HG02938 (cell line): Measurements from ENCODE around the gene SLAIN2.
"Not testable (repeated sequence)": the region's sequence is repeated elsewhere in the genome, so short reads cannot be mapped to it uniquely, and the experiment has no call there.

Experiments
- ATAC-seq: cut with Tn5 transposase; IDR thresholded peaks from one replicate; pipeline ENCODE4 v1.9.1; 2021; ENCODE audit warnings: mild to moderate bottlenecking, moderate library complexity; ENCODE audit not compliant: unreplicated experiment

The SLAIN2 gene

DNA sequence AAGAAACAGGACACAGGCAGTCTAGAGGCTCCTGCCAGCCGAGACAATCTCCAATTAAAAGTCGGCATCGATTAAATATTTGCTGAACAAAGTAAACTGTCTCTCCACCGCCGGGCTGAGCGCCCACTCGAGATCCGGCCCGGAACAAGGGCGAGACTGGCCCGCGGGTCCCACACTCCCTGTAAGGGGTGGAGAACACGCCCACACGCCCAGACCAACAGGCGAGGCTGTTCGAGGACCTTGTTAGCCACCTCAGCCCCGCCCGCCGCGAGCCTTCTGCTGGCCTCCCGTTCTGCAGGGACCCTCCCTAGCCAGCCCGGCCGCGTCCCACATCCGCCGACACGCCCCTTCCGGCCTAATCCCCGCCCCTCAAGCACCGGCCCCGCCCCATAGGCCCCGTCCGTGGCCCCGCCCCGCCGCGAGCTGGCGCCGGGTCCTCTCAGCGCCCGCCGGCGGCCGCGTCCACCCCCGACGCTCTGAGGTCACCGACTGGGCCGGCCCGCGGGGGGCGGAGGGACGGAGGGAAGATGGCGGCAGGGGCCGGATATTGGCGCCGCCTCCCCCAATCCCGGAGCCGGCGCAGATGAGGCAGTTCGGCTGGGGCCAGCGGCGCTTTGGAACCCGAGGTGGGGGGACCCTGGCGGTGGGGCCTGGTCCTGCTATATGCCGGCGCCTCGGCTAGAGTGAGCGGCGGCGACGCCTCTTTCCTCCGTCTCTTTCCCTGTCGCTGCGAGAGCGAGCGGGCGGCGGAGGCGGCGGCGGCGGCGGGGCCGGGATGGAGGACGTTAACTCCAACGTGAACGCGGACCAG, at the start of gene SLAIN2:
TSS of gene SLAIN2 (plus strand) at position 565 of the 811 bp plus-strand sequence. CDS start at position 776, 211 bp downstream.
- ATAC-seq: peak; percentile 81

DNA sequence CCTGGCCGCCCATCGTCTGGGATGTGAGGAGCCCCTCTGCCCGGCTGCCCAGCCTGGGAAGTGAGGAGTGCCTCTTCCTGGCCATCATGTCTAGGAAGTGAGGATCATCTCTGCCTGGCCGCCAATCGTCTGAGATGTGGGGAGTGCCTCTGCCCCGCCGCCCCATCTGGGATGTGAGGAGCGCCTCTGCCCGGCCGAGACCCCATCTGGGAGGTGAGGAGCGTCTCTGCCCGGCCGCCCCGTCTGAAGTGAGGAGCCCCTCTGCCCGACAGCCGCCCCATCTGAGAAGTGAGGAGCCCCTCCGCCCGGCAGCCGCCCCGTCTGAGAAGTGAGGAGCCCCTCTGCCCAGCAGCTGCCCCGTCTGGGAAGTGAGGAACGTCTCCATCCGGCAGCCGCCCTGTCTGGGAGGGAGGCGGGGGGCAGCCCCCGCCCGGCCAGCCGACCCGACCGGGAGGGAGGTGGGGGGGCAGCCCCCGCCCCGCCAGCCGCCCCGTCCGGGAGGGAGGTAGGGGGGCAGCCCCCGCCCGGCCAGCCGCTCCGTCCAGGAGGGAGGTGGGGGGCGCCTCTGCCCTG, 49.0 kb upstream of the SLAIN2 start:
- ATAC-seq: not testable (repeated sequence)

DNA sequence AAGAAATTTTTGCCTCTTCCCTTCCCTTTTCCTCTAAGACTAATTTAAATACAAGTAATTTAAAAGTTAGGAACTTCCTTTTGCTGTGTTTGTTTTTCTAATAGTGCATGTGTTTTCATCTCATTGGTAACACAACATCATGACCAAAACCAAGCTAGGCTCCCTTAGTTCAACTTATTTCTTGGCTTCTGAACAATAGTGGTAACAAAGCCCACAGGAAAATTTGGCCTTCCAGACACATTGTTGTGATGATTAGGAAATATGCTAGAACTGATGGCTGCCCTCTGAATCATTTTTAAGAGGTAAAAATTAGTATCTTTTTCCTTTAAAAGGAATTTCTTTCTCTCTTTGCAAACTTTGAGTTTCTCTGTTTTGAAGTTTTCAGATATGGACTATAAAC, 46.2 kb upstream of the SLAIN2 start:
- no peak for ATAC-seq

DNA sequence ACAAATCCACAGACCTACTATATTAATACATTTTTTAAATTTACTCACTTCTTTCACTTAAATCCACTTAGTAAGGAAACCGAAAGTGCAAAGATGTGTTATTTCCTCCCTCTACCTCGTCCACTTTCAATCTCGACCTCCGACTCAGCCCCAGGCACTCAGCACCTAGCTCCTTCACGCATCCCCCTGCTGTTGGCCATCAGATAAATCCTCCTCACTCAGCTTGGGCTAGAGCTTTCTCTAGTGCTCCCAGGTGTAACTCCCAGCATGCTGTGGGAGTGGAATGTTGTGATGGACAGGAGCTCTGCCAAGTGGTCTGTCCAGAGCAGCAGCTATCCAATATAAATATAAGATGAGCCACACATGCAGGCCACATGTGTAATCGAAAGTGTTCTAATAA, 45.0 kb upstream of the SLAIN2 start:
- ATAC-seq: peak; percentile 92

DNA sequence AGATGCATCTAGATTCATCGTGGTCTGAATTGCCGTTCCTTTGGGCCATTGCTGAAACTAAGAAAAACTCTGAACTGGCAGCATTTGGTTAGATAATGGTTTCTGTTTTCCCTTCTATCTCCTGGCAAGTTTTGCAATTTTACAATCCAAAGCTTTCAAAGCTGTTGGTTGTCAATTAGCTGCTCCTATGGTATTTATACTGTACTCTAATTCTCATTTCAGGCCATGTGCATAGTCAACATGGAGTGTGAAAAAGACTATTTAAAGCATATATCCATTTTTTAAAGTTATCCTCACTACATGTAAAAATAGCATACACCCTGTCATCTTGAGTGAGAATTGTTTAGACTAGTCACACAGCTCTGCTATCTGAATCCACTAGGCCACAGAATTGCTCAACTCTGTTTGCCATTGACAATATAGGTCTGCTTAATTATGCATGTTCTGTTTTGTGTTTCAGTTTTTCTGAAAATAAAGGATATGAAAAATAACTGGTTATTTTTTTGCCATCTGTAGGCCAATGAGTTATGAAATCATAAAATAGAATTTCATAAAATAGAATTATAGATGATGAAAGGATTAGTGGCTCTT, 44.0 kb upstream of the SLAIN2 start:
- no peak for ATAC-seq

DNA sequence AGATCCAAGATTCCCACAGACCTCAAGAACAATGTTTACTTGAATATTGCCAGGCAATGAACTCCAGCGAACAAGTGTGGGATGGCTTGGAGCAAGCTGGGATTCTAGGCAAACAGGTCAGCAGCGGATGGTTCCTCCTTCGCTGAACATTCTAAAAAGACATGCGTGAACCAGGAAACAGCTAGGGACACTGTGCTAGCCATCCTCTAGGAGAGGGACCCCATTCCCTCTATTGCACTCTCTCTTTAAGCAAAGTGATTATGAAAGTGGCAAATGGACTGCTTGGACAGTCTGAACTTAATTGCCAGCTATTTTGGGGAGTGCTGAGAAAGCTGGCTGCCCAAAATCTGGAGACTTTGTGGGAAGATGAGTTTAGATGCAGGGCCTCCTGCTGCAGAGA, 41.8 kb upstream of the SLAIN2 start:
- ATAC-seq: no peak

DNA sequence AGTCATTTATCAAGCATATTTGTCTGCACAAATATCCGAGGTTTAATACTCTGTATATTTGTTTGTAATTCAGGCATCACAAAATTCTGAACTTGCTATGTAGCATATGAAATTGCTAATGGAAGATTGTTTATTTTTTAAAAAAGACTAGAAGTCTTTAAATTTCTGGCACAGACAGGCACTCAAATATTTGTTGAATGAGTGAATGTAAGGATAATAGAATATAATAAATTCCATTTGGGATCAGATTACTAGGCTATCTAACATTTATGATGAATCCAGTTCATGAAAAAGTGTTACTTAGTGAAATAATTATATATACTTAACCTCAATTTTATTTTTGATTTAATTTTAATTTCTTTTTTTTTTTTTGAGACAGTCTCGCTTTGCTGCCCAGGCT, 41.3 kb upstream of the SLAIN2 start:
- ATAC-seq: no peak

DNA sequence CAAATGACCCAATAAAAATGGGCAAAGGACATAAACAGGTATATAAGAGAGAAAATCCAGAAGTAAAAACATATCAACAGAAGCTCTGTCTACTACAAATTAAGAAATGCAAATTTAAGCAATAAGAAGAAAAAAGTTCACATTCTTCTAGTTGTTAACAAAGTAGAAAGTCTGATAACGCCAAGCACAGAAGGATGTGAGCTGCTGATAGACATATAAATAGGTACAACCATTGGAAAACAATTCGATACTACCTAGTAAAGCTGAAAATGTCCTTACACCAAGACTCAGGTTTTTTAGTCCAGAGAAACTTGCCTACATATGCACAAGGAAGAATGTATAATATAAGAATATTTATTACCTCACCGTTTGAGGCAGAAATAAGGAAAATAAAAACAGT, 35.8 kb upstream of the SLAIN2 start:
- ATAC-seq: no peak

DNA sequence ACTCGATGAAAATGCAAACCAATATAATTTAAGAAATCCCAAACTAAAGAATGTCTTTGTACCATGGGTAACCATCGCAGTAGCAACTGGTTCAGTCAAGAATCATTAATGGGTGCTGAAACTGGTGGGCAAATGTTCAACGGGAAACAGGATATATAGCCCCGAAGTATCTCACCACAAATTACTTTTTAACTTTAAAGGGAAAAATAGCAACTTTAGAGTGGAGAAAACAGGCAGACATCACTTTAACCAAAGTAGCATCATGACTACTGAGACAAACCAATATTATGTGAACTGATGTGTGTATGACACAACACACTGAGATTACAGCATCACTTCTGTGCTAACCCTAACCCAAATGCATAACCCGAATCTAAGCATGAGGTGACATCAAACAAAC, 33.8 kb upstream of the SLAIN2 start:
- ATAC-seq: no peak

DNA sequence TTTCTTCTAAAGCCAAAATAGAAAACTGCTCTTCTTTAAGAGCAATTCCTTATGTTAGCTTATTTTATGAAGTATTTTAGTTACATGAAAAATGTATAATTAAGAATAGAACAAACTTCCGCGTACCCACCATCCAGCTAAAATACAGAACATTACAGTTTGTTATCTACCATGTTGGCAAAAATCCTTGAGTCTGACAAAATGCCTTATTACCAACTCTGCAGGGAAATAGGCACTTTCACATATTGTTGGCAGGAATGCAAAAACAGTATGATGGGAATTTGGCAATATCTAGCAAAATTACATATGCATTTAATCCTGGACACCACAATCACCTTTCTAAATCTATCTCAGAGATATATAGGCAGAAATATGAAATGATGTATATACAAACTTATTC, 32.4 kb upstream of the SLAIN2 start:
- no peak for ATAC-seq

DNA sequence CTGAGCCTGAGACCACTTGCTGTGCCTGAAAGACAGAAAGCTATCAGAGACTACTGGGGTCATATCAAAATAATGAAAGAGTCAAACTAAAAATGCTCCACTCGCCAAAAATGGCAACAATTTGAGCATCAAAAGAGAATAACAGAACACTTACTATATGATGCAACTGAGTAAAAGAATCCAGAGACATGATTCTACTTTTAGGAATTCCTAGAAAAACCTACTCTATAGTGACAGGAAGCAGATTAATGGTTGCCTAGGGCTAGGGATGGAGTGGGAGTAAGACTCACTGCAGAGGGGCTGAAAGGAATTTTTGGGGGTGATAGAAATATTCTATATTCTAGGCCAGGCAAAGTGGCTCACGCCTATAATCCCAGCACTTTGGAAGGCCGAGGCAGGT, 29.4 kb upstream of the SLAIN2 start:
- ATAC-seq: no peak

DNA sequence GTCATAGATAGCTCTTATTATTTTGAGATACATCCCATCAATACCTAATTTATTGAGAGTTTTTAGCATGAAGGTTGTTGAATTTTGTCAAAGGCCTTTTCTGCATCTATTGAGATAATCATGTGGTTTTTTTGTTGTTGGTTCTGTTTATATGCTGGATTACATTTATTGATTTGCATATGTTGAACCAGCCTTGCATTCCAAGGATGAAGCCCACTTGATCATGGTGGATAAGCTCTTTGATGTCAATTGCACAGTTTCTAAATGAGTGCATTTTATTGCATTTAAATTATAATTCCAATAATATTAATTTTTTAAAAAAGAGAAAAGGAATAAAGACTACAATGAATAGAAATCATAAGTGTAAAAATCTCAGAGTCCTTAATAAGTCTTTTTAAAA, 26.6 kb upstream of the SLAIN2 start:
- not testable (repeated sequence) for ATAC-seq

DNA sequence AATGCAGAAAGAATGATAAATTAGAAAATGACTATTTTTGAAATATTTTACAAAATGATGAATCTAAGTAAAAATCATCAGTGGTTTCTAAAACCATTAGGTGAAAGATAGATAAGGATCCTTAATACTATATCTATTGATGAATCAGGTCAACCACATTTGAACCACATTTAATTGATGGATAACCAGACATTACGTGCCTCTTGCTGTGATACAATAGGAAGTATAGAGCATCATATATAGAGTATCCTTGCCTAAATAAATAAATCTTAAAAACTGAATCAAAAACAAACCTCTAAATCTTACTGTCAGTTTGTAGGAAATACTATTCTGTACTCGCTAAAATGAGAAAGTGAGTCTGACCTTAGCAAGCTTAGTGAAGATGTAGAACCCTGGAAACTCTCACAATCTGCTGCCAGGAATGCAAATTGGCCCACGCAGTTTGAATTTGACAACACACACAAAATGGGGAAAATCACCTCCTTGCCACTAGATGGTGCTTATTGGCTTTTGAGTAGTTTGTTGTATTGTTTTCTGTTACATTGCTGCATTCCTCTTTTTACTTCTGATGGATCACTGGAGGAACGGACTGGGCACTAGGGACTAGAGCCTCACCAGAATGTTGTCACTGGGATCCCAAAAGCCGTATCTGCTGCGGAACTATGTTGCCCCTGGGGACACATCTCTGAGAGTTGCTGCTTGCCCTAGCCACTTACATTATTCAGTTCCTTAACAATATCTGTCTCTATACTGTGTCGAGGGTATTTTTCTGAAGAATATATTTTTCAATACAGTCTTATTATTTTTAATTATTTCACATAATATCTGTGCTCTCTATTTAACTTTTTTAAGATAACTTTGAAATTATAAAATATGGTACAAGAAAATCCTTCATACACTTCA, 25.4 kb upstream of the SLAIN2 start:
- ATAC-seq: peak; percentile 73

DNA sequence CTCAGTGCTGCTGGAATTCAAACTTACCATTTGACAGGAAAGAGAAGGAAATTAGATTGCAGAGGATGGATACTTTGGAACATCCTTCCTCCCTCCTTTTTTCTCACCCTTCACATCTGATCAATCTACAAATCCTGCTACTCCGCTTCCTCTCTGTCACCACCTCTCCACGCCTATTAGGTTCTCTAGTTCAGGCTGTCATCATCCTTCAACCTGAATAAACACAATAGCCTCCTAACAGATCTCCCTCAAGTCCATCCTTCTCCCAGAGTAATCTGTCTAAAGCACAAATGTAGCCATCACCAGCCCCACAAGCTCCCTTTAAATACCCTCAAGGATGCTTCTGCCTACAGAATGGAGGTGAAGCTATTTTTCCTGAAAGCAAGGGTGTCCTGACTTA, 20.0 kb upstream of the SLAIN2 start:
- ATAC-seq: no peak

DNA sequence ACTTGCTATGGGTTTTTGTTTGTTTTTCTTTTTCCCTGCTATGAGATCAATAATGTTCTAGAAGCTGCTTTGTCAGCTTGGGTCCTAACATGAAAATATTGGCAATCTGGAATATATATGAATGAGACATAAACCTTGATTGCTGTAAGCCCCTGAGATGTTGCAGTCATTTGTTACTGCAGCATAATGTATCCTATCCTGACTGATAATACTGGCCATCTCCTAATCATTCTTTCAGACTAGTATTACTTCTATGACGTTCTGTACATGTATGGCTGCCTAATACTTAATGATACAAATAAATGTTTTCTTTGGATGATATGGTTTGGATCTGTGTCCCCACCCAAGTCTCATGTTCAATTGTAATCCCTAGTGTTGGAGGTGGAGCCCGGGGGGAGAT, 19.3 kb upstream of the SLAIN2 start:
- ATAC-seq: no peak

DNA sequence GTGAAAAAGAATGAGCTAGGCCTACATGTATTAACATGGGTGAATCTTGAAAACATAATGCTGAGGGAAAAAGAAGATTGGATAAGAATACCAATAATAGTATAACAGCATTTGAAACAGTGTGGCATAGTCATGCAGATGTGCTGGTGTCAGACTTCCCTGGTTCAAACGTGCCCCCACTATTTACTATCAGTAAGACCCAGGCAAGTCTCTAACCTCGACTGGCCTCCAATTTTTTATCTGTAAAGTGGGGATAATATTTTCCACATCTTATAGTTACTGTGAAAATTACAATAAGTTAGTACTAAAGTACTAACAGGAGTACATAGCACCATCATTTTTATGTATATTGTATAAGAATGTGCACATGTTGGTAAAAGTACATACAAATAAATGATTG, 17.0 kb upstream of the SLAIN2 start:
- ATAC-seq: no peak

DNA sequence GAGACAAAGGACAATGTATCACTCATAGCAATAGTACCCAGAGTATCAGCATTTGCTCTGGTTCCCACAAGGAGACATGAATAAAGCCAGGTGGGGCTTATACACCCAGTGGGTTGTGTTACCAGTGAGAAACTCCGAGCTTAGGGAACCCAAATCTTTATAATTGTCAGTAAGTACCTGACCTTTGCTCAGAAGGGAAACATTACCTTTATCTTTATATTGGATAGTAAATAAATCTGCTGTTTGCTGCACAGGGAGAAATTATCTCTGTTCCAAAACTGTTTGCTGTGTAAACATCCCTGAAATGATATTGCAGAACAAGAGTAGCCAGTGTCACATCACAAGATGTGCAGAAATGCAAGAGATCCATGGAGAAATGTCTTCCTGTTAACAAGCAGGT, 12.1 kb upstream of the SLAIN2 start:
- no peak for ATAC-seq

DNA sequence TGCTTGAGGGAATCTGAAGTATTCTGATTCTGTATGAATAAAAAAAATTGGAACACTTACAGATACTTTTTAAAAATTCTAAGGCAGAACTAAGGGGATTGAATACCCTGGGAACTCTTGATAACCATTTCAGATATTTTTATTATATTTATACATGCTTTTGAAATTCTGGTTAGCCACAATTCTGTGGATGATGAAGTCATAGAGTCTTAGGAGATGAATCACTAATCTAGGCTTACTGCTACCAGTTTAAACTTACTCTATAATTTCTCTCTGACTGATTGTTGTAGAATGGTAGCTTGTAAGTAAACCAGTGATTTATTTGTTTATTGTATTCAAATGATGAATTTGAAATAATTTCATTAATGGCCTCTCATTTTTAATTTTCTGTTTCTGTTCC, 11.4 kb upstream of the SLAIN2 start:
- no peak for ATAC-seq

DNA sequence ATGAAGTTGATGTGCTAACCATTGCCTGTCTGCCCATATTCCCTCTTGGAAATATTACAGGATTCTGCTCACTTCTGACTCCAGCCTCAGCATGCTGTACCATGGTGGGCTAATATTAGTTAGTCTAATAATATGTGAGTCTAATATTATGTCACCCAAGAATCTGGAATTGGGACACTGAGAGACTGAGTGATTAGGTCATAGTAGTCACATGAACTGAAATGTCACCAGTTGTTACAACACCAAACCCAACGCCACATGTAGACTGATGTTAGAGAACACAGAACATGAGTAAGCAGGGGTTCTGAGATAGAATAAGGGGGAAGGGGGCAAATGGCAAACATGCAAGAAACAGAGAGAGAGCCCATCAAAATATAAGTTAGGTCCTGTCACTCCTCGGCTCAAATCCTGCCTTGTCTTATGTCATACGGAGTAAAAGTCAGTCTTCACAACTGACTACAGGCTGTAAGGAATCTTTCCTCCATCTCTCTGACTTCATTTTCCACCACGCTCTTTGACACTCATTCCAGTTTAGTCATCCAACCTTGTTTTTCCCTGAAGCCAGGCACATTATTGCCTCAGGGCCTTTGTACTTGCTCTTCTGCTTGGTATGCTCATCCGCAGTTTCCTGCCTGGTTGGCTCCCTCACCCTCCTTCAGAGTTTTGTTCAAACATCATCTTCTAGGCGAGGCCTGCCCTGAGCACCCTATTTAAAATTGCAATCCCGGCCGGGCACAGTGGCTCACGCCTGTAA, 9.6 kb upstream of the SLAIN2 start:
- ATAC-seq: no peak

DNA sequence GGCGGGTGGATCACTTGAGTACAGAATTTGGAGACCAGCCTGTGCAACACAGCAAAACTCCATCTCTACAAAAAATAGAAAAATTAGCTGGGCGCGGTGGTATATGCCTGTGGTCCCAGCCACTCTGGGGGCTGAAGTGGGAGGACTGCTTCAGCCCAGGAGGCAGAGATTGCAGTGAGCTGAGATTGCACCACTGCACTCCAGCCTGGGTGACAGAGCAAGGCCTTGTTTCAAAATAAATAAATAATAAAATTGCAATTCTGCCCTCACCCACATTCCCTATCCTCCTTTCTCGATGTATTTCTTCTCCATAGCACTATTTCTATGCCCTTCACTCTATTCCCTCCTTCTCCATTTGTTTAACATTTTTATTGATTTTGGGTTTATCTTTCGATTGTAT, 8.7 kb upstream of the SLAIN2 start:
- ATAC-seq: no peak

DNA sequence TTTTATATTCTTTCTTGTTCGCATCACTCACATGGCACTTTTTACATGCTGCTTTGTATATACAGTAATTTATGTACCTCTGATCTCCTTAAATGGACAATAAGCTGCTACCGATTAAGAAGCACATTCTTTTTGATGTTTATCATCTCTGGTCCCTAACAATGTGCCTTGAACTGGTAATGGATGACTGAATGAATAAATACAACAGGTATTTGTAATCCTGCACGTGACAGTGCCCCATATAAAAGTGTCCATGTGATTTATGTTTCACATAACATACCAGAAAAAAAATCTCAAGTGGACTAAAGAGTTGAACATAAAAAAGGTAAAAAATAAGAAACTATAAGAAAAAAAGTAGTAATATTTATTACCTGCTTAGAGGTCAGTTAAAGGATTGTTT, 7.7 kb upstream of the SLAIN2 start:
- no peak for ATAC-seq
